HG02885 (cell line): Measurements from ENCODE around the gene IL27RA.

Experiments used
- ATAC-seq: cut with Tn5 transposase; IDR thresholded peaks from one replicate; pipeline ENCODE4 v1.9.1; 2021; ENCODE audit warnings: mild to moderate bottlenecking; ENCODE audit not compliant: unreplicated experiment, poor library complexity

Gene IL27RA

DNA sequence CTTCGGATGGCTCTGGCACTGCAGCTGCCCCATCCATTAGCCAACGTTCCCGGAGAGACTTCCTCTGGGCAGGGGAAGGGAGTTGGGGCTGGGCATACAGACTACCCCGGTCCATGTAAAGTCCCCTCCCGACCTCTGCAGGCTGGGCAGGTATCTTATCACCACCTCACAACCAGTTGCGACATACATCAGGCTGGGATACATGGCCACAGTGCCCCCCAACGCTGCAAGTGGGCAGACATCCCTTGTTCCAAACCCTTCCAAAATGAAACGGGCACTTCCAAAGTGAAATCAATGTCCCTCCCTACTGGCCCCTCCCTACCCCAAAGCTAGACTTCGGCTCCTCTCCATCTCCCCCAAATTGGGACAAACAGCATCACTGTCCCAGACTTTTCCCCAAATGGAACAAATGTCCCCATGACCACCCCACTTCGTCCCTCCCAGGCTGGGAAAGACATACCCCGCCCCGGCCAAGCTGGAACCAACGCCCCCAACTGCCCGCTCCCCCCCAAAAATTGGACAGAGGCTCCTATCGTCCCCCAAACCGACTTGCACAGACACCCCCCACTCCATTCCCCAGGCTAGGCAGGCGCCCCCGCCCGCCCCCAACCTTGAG lies 25.3 kb downstream of the IL27RA start:
- no peak for ATAC-seq

DNA sequence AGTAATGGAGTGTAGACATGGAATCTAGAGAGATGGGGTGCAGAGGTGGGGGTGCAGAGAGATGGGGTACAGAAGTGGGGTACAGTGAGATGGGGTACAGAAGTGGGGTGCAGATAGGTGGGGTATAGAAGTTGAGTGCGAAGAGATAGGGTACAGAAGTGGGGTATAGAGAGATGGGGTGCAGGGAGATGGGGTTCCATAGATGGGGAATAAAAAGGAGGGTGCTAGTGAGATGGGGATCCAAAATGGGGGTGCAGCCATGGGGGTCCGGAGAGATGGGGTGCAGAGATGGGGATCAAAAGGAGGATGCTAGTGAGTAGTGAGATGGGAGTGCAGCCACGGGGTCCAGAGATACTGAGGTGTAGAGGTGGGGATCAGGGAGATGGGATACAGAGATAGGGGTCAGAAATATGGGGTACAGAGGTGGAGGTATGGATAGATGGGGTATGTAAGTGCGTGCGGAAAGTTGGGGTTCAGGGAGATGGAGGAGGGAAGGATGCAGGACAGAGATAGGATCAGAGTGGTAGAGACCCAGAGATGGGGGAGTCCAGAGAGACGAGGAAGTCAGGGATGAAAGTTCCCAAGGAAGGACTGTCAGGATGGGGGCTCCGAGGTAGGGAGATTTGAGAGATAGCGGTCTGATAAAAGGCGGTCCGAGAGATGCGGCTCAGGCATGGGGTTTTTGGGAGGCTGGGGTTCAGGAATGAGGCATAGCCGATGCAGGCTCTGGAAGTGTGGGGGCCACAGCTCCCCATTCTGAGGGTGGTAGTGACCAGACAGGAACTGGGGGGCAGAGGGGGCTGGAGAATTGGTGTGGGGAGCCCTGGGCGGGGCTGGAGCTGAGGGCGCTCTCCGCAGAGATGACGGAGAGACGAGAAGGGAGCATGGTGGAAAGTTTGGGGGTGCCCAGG lies 26.9 kb downstream of the IL27RA start:
- no peak for ATAC-seq

GRCh38 chr19:14059093-14059480 lies 27.5 kb downstream of the IL27RA start:
- ATAC-seq, result no peak

GRCh38 chr19:14059652-14060155 lies 28.1 kb downstream of the IL27RA start:
- no peak for ATAC-seq

DNA sequence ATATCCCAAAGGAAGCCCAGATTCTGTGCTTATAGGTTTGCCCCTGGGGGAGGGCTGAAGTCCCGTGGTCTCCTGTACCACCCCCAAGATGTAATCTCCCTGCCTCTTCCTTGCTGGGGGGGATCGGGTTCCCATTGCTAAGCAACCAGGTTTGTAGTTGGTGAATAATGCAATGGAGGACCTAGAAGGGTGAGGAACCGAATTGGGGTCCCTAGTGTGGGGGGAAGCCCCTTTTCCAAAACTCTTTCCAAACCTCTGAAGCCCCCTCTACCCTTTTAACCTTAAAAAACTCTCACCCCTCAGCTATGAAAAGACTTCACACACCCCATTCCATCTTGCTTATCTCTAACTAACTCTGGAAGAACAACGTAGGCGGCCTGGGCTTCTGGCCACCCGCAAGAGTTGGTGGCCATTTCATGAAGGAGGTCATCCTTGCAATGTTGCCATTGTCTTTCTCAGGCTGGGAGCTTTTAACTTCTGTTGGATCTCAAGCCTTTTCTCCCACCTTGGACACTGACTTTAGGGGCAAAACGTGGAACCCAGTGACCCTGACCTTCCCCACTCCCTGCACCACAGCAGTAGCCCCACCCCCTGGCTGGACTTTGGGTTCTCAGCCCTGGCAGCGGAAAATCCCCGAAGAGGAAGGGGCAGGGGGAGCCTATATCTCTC lies 29.7 kb downstream of the IL27RA start:
- no peak for ATAC-seq

GRCh38 chr19:14061751-14062557 lies 30.4 kb downstream of the IL27RA start, which contains the start of gene PALM3:
Gene PALM3 (minus strand): TSS chr19:14062076. CDS start chr19:14061980, 96 bp downstream.
- no peak for ATAC-seq

GRCh38 chr19:14062558-14062855 lies 30.9 kb downstream of the IL27RA start:
- ATAC-seq, result no peak

DNA sequence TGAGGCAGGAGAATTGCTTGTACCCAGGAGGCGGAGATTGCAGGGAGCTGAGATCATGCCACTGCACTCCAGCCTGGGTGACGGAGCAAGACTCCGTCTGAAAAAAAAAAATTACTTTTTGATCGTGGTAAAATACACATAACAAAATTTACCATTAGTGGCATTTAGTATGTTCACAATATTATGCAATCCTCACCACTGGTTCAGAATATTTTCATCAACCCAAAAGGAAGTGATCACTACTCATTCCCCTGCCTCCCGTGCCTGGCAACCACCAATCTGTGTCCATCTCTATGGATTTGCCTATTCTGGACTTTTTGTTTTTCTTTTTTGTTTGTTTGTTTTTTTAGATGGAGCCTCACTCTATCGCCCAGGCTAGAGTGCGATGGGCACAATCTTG lies 31.5 kb downstream of the IL27RA start:
- no peak for ATAC-seq

GRCh38 chr19:14066134-14066533 lies 34.6 kb downstream of the IL27RA start:
- ATAC-seq, result no peak

GRCh38 chr19:14070268-14071050 lies 38.9 kb downstream of the IL27RA start:
- no peak for ATAC-seq

DNA sequence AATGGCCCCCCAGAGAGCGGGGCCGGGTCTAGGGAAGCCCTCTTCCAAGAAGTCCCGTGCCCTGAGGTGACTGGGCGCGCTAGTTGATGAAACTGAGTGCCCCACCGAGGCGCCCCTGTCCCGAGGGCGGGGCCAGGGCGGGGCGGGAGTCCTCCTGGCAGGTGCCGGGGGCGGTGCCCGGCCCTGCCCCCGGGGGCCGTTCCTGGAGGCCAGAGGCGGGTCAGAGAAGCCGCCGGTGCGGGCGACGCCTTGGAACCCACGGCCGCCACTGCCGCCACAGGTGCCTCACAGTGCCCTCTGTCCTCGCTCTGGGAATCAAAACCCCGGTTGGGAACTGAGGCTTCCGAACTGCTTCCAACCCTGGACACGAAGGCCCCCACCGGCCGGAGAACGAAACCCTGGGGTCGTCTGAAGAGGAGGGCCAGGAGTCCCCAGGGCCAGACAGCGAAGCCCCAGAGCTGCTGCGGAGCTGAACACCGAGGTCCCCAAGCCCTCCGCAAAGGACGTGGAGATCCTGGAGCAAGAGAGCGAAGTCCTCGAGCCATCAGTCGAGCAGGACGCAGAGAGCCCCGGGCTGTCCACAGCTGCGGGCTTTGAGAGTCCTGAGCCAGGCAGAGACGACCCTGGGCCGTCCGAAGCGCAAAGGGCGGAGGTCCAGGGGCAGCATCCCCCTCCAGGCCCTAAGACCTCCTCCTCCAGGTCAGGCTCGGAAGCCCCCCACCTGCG lies 41.1 kb downstream of the IL27RA start, which contains the start of gene MISP3:
Gene MISP3 (plus strand): TSS at position 252 of the 726 bp plus-strand sequence. CDS start 524 bp downstream, outside the sequence.
- peak; percentile 13 for ATAC-seq

DNA sequence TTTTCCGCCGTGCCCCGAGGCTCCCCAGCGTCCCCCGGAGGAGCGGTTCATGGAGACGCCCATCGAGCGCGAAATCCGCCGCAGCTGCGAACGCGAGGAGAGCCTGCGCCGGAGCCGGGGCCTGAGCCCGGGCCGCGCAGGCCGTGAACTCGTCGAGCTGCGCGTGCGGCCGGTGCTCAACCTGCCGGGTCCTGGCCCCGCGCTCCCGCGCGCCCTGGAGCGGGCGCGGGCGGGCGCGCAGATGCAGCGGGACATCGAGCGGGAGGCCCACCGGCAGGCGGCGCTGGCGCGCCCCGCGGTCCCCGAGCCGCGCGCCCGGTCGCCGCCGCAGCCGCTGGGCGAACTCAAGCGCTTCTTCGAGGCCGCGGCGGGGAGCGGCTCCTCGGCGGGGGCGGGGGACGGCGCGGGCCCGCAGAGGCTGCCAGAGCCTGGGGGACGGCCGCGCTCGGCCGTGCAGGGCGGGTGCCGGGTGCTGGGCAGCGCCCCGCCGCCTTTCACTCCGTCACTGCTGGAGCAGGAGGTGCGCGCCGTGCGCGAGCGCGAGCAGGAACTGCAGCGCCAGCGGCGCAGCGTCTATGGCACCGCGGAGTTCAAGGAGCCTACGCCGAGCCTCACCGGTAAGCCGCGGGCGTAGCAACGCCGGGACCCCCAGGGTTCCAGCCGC lies 41.8 kb downstream of the IL27RA start:
- peak; percentile 63 for ATAC-seq

DNA sequence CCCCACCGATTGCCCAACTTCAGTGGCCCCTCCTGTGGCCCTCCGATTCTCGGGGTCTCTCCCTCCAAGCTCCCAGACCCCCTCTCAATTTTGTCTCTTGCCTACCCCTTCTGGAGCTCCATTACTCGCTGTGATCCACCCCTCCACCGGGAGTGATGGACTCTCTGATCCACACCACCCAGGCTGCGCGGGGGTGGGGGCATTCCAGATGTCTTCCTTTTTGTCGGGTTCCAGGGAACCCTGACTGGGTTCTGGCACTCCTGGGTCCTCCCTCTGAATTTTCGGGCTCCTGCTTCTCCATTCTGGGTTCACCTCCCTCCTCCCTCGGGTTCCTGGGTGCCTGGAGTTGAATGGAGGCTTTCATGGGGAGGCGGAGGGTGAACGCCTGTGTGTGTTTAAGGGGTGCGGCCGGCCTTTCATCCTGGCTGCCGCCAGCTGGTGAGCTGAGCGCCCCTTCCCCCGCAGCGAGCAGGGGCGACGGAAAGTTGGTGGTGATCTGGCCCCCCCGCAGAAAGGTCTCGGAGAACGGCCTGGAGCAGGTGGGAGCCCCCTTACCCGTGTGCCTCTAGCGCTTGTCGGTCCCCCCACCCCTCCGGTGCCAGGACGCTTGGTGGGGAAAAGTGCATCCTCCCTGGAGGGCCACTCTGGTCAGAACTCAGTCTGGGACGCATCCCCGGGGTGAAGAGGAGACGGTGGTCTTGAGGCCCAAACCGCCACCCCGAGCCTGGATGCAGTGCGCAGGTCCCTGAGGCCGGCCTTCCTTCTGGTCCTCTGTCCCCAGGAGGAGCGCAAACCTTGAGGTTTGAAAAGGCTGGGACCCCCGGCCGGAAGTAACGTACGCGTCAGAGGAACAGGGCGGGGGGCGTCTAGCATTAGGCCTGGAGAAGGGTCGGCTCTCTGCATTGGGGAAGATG lies 42.6 kb downstream of the IL27RA start:
- ATAC-seq, result no peak

GRCh38 chr19:14078411-14078810 lies 46.8 kb downstream of the IL27RA start:
- no peak for ATAC-seq

GRCh38 chr19:14080887-14081796 lies 49.6 kb downstream of the IL27RA start:
- peak; percentile 89 for ATAC-seq
